OCI-M2 (cell line): ENCODE measurements around the gene CD58.
"Not testable (repeated sequence)": the region's sequence is repeated elsewhere in the genome, so short reads cannot be mapped to it uniquely, and the experiment has no call there.

Experiments used
- DNase-seq: peaks from one replicate; lab custom pipeline; 2025; ENCODE audit not compliant: unreplicated experiment; lab: John Stamatoyannopoulos, UW

CD58 gene

GRCh38 chr1:116593401-116593800, 22.6 kb upstream of the CD58 start:
- not testable (repeated sequence) for DNase-seq

GRCh38 chr1:116591951-116592605, 21.3 kb upstream of the CD58 start:
- DNase-seq: not testable (repeated sequence)

- DNase-seq: not testable (repeated sequence)
These were observed 20.5 kb upstream of the CD58 start for GRCh38 chr1:116591006-116591950.

GRCh38 chr1:116590359-116591005, 19.7 kb upstream of the CD58 start:
- not testable (repeated sequence) for DNase-seq

- not testable (repeated sequence) for DNase-seq
These were observed 18.4 kb upstream of the CD58 start for GRCh38 chr1:116589101-116589735.

GRCh38 chr1:116587501-116588227, 16.8 kb upstream of the CD58 start:
- DNase-seq: no peak

GRCh38 chr1:116586741-116587143, 15.9 kb upstream of the CD58 start:
- no peak for DNase-seq

- DNase-seq: no peak
These were observed 15.1 kb upstream of the CD58 start for GRCh38 chr1:116585886-116586285.

- no peak for DNase-seq
These were observed 10.6 kb upstream of the CD58 start for GRCh38 chr1:116581323-116581885.

- DNase-seq: no peak
These were observed 9.9 kb upstream of the CD58 start for GRCh38 chr1:116580446-116581322.

GRCh38 chr1:116579259-116579875, 8.5 kb upstream of the CD58 start:
- DNase-seq: no peak

- no peak for DNase-seq
These were observed 7.8 kb upstream of the CD58 start for GRCh38 chr1:116578581-116578980.

GRCh38 chr1:116577759-116578314, 7.0 kb upstream of the CD58 start:
- no peak for DNase-seq

GRCh38 chr1:116574581-116575291, 3.9 kb upstream of the CD58 start:
- no peak for DNase-seq

GRCh38 chr1:116573431-116574095, 2.7 kb upstream of the CD58 start:
- DNase-seq: no peak

GRCh38 chr1:116572771-116573430, 2.1 kb upstream of the CD58 start:
- no peak for DNase-seq

- no peak for DNase-seq
These were observed 1.3 kb upstream of the CD58 start for GRCh38 chr1:116572099-116572498.
